ENCODE results near the gene ACR.
A peak's percentile ranks its signal among the peaks of the same experiment; 100 is the strongest.
"Not testable (repeated sequence)": the region's sequence is repeated elsewhere in the genome, so short reads cannot be mapped to it uniquely, and the experiment has no call there.

Gene ACR

DNA sequence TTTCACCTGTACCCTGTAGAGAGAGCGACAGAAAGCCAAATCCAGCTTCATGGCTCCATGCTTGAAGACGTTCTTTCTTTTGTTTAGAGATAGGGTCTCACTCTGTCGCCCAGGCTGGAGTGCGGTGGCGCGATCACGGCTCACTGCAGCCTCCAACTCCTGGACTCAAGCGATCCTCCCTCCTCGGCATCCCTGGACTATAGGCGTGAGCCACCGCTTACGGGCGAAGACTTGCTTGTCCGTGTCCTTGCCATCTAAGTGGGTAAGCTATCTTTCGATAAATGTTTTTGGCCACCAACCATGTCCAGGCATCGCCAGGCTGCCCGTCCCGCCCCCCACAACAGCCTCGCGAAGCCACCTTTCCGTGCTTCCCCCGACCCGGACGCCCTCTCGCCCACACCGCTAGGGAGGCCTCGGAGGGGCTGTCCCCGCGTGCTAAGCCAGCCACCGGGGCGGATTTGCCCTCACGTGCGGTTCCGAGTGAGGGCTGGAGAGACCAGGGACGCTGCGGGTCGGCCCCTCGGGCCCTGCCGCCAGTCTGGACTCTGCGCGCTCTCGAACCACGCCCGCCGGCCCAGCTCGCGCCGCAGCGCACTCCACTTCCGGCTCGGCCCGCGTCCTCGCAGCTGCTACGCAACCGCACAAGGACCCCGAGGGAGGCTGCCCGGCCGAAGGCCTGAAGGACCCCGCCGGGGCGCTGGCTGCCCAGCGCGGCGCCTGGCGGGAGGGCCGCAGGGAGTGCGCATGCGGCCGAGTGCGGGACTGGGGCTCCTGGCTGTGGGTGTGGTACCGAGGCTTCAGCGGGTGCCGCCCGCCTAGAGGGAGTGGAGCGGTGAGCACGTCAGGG, 45.3 kb downstream of the ACR start, which contains the start of gene RABL2B:
TSS of gene RABL2B (minus strand) at position 604 of the 847 bp plus-strand sequence. CDS start 1,342 bp downstream, outside the sequence.
- peak; percentile 61 for DNase-seq

DNA sequence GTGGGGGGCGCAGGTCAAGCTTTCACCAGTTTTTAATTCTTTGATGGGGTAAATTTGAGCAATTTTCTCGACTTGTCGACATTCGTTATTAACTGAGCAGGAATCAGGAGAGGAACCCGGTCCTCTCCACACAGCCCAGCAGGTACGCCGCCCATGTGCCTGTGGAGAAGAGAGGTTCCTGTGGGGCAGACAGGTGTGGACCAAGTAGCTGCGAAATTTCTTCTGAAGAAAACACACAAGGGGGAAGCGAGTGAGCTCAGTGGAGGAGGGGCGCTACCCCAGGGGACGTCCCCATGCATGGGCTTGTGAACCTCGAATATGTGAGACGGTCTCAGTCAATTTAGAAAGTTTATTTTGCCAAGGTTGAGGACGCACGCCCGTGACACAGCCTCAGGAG, 45.9 kb downstream of the ACR start:
- DNase-seq: not testable (repeated sequence)

DNA sequence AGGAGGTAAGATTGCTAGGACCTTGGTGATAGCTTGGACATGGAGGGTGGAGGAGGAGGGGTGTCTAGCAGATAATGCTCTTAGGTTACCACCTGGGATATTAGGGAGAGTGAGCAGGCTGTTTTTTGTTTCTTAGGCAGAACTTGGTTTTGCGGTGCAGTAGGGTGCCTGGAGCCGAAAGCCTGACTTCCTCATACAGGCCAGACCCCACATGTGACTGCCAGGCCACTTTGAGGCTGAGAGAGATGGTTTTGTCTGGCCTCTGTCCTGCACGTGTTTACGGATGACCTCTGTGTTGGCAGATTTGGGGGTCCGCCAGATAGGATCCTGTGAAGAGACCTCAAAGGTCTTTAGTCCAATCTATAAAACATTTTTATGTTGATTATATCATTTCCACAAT, 47.3 kb downstream of the ACR start:
- not testable (repeated sequence) for DNase-seq

GRCh38 chr22:50786936-50787335, 48.9 kb downstream of the ACR start:
- not testable (repeated sequence) for DNase-seq

Measured in NCI-H2029 (cell line).